HepG2 (cell line): ENCODE measurements around the gene SLC4A2. TPM values are rescaled to one million over a fixed set of nuclear protein-coding genes. Genes with fewer than 3 reads are reported as not detected.

Experiments used
- GZF1 ChIP-seq: sonication (generic); formaldehyde crosslinking; IDR thresholded peaks from 2 replicates; pipeline ENCODE4 v1.5.1; 2020; ENCODE audit warnings: mild to moderate bottlenecking, missing genetic modification reagents
- HCFC1 ChIP-seq: fragments of 150-350 bp; IDR thresholded peaks from 2 replicates; pipeline ENCODE4 v1.6.1; 2014; ENCODE audit warnings: low read depth, low read length
- KAT7 ChIP-seq: IDR thresholded peaks from 2 replicates; pipeline ENCODE4 v1.6.1; 2018; ENCODE audit warnings: borderline replicate concordance, missing compliant biosample characterization
- NFE2 ChIP-seq: sonication (generic); formaldehyde crosslinking; IDR thresholded peaks from 2 replicates; pipeline ENCODE4 v1.4.0; 2020; ENCODE audit warnings: missing genetic modification reagents
- TCF7L2 ChIP-seq: IDR thresholded peaks from 2 replicates; pipeline ENCODE4 v1.6.1; 2011; ENCODE audit warnings: mild to moderate bottlenecking, low read depth, low read length, moderate library complexity
- TOPORS ChIP-seq: sonication (generic); formaldehyde crosslinking; IDR thresholded peaks from 2 replicates; pipeline ENCODE4 v1.8.0; 2023; ENCODE audit warnings: mild to moderate bottlenecking, missing genetic modification reagents
- YEATS2 ChIP-seq: sonication (generic); formaldehyde crosslinking; IDR thresholded peaks from 2 replicates; pipeline ENCODE4 v1.4.0; 2020; ENCODE audit warnings: missing genetic modification reagents, borderline replicate concordance
- YEATS4 ChIP-seq: sonication (generic); formaldehyde crosslinking; IDR thresholded peaks from 2 replicates; pipeline ENCODE4 v1.4.0; 2020; ENCODE audit warnings: missing genetic modification reagents, borderline replicate concordance
- YY1 ChIP-seq: IDR thresholded peaks from 2 replicates; pipeline ENCODE4 v1.6.1; 2011; ENCODE audit warnings: low read length, low read depth, moderate library complexity, mild to moderate bottlenecking; ENCODE audit not compliant: insufficient read depth, insufficient replicate concordance
- ZNF205 ChIP-seq: IDR thresholded peaks from 2 replicates; pipeline ENCODE4 v1.6.1; 2018; ENCODE audit warnings: missing biosample characterization, missing genetic modification reagents
- ZNF607 ChIP-seq: sonication (generic); formaldehyde crosslinking; IDR thresholded peaks from 2 replicates; pipeline ENCODE4 v1.5.1; 2020; ENCODE audit warnings: missing genetic modification reagents, mild to moderate bottlenecking, borderline replicate concordance
- ZNF619 ChIP-seq: sonication (generic); formaldehyde crosslinking; IDR thresholded peaks from 2 replicates; pipeline ENCODE4 v1.4.0; 2020; ENCODE audit warnings: mild to moderate bottlenecking, missing genetic modification reagents
- ZNF790 ChIP-seq: sonication (generic); formaldehyde crosslinking; IDR thresholded peaks from 2 replicates; pipeline ENCODE4 v1.8.0; 2022; ENCODE audit warnings: missing genetic modification reagents, mild to moderate bottlenecking, borderline replicate concordance
- ZSCAN29 ChIP-seq: sonication (generic); formaldehyde crosslinking; conservative IDR thresholded peaks from 2 replicates; pipeline ENCODE4 v1.4.0; 2020; ENCODE audit warnings: mild to moderate bottlenecking, missing genetic modification reagents
- polyA plus RNA-seq, 8 experiments: library from polyadenylated mRNA; depleted of rRNA in 3 of 8; stranded (reverse) in 7 of 8; unstranded in 1 of 8; fragments of >200 nt; fragmentation: Illumina TruSeq in 4 of 8; extraction: Trizol in 4 of 8; gene quantifications; 2 replicates each; pipeline versions ENCODE4 v1.2.1 to v1.2.3, GENCODE V29; 2011 to 2016; ENCODE audit warnings: low read depth in 4 of 8, missing spikeins in 1 of 8, mixed read lengths in 1 of 8; ENCODE audit not compliant: insufficient read depth in 1 of 8
- total RNA-seq, 5 experiments: library from RNA; depleted of rRNA; stranded (reverse); fragments of >200 nt; fragmentation: Illumina TruSeq; extraction: Trizol; gene quantifications; 2 replicates each; pipeline ENCODE4 v1.2.3, GENCODE V29; 2016; ENCODE audit warnings: low read depth in 1 of 5
- TF ChIP-seq, protein P1 (sequence below): sonication (generic); formaldehyde crosslinking; IDR thresholded peaks from 2 replicates; pipeline ENCODE4 v1.4.0; 2020; ENCODE audit warnings: mild to moderate bottlenecking, missing genetic modification reagents, borderline replicate concordance
- TF ChIP-seq, protein P2 (sequence below): sonication (generic); formaldehyde crosslinking; IDR thresholded peaks from 2 replicates; pipeline ENCODE4 v1.8.0; 2022; ENCODE audit warnings: mild to moderate bottlenecking, missing genetic modification reagents, moderate library complexity
- TF ChIP-seq, protein P3 (sequence below): sonication (generic); formaldehyde crosslinking; IDR thresholded peaks from 2 replicates; pipeline ENCODE4 v1.4.0; 2020; ENCODE audit warnings: missing genetic modification reagents
- TF ChIP-seq, protein P4 (sequence below): sonication (generic); formaldehyde crosslinking; IDR thresholded peaks from 2 replicates; pipeline ENCODE4 v1.5.0; 2020; ENCODE audit warnings: mild to moderate bottlenecking, missing genetic modification reagents
- TF ChIP-seq, protein P5 (sequence below): sonication (generic); formaldehyde crosslinking; IDR thresholded peaks from 2 replicates; pipeline ENCODE4 v1.5.0; 2020; ENCODE audit warnings: mild to moderate bottlenecking, missing genetic modification reagents

Gene SLC4A2
- total and polyA plus RNA-seq, 2 of the 13 experiments (the other 11 are each of a cell fraction or from before 2014, with no cell fraction given), result 51.9 to 73.4 TPM

DNA sequence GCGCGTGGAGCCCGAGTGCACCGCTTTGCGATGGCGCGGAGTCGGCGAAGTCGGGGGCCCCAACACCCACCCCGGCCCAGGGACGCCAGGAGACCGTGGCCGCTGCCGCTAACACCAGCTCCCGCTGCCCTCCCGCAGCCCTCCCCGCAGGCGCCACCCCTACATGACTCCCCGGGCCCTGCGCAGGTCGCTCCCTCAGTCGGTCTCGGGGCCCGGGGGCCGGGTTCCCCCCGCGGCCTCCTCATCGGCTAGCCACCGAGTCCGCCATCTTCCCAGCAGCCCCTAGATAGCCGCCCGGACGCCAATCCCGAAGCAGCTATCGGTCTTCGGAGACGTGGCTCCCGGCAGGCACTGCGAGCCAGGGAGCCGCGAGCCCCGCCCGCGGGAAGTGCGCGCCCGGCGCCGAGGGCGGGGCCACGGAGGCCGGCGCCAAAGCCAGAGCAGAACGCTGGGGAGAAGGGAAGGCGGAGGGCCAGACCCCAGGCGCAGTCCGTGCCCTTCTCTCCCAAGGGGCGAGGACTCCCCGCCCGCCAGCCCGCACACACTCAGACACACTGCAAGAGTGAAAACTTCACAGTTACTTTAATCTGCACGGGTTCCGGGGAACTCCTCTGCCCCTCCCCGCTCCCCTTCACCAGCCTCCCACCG is 21.3 kb downstream of the SLC4A2 start, which contains the start of gene FASTK (continued):
- TF ChIP-seq, protein P1, sequence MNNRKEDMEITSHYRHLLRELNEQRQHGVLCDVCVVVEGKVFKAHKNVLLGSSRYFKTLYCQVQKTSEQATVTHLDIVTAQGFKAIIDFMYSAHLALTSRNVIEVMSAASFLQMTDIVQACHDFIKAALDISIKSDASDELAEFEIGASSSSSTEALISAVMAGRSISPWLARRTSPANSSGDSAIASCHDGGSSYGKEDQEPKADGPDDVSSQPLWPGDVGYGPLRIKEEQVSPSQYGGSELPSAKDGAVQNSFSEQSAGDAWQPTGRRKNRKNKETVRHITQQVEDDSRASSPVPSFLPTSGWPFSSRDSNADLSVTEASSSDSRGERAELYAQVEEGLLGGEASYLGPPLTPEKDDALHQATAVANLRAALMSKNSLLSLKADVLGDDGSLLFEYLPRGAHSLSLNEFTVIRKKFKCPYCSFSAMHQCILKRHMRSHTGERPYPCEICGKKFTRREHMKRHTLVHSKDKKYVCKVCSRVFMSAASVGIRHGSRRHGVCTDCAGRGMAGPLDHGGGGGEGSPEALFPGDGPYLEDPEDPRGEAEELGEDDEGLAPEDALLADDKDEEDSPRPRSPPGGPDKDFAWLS (CRISPR knock-in tag), result no peak
- TF ChIP-seq, protein P2, sequence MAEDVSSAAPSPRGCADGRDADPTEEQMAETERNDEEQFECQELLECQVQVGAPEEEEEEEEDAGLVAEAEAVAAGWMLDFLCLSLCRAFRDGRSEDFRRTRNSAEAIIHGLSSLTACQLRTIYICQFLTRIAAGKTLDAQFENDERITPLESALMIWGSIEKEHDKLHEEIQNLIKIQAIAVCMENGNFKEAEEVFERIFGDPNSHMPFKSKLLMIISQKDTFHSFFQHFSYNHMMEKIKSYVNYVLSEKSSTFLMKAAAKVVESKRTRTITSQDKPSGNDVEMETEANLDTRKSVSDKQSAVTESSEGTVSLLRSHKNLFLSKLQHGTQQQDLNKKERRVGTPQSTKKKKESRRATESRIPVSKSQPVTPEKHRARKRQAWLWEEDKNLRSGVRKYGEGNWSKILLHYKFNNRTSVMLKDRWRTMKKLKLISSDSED (CRISPR knock-in tag), result 0 out of 2 replicates have a peak, but pooled peaks have one; percentile 12
- peak; percentile 71 for TF ChIP-seq KAT7
- TF ChIP-seq YY1, result peak; percentile 97
- TF ChIP-seq, protein P3, sequence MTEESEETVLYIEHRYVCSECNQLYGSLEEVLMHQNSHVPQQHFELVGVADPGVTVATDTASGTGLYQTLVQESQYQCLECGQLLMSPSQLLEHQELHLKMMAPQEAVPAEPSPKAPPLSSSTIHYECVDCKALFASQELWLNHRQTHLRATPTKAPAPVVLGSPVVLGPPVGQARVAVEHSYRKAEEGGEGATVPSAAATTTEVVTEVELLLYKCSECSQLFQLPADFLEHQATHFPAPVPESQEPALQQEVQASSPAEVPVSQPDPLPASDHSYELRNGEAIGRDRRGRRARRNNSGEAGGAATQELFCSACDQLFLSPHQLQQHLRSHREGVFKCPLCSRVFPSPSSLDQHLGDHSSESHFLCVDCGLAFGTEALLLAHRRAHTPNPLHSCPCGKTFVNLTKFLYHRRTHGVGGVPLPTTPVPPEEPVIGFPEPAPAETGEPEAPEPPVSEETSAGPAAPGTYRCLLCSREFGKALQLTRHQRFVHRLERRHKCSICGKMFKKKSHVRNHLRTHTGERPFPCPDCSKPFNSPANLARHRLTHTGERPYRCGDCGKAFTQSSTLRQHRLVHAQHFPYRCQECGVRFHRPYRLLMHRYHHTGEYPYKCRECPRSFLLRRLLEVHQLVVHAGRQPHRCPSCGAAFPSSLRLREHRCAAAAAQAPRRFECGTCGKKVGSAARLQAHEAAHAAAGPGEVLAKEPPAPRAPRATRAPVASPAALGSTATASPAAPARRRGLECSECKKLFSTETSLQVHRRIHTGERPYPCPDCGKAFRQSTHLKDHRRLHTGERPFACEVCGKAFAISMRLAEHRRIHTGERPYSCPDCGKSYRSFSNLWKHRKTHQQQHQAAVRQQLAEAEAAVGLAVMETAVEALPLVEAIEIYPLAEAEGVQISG, result peak; percentile 97
- TF ChIP-seq ZNF790 (CRISPR knock-in tag), result peak; percentile 95; the same call in 1 of the 2 replicates
- no peak for TF ChIP-seq TCF7L2
- peak; percentile 29; the same call in 1 of the 2 replicates for TF ChIP-seq ZSCAN29 (CRISPR knock-in tag)
- peak; percentile 82; the same call in 1 of the 2 replicates for TF ChIP-seq ZNF607
- TF ChIP-seq ZNF619 (CRISPR knock-in tag), result peak; percentile 62; the same call in 1 of the 2 replicates
- peak; percentile 47; the same call in 1 of the 2 replicates for TF ChIP-seq HCFC1
- peak; percentile 72; the same call in 1 of the 2 replicates for TF ChIP-seq TOPORS (CRISPR knock-in tag)
- TF ChIP-seq, protein P4, sequence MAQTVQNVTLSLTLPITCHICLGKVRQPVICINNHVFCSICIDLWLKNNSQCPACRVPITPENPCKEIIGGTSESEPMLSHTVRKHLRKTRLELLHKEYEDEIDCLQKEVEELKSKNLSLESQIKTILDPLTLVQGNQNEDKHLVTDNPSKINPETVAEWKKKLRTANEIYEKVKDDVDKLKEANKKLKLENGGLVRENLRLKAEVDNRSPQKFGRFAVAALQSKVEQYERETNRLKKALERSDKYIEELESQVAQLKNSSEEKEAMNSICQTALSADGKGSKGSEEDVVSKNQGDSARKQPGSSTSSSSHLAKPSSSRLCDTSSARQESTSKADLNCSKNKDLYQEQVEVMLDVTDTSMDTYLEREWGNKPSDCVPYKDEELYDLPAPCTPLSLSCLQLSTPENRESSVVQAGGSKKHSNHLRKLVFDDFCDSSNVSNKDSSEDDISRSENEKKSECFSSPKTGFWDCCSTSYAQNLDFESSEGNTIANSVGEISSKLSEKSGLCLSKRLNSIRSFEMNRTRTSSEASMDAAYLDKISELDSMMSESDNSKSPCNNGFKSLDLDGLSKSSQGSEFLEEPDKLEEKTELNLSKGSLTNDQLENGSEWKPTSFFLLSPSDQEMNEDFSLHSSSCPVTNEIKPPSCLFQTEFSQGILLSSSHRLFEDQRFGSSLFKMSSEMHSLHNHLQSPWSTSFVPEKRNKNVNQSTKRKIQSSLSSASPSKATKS (CRISPR knock-in tag), result no peak; the same call in 1 of the 2 replicates
- TF ChIP-seq NFE2 (CRISPR knock-in tag), result no peak
- TF ChIP-seq, protein P5, sequence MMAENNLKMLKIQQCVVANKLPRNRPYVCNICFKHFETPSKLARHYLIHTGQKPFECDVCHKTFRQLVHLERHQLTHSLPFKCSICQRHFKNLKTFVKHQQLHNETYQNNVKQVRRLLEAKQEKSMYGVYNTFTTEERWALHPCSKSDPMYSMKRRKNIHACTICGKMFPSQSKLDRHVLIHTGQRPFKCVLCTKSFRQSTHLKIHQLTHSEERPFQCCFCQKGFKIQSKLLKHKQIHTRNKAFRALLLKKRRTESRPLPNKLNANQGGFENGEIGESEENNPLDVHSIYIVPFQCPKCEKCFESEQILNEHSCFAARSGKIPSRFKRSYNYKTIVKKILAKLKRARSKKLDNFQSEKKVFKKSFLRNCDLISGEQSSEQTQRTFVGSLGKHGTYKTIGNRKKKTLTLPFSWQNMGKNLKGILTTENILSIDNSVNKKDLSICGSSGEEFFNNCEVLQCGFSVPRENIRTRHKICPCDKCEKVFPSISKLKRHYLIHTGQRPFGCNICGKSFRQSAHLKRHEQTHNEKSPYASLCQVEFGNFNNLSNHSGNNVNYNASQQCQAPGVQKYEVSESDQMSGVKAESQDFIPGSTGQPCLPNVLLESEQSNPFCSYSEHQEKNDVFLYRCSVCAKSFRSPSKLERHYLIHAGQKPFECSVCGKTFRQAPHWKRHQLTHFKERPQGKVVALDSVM (CRISPR knock-in tag), result peak; percentile 35; the same call in 1 of the 2 replicates
- TF ChIP-seq YEATS2 (CRISPR knock-in tag), result peak; percentile 36; the same call in 1 of the 2 replicates
- TF ChIP-seq YEATS4 (CRISPR knock-in tag), result no peak; the same call in none of the 2 replicates
- no peak for TF ChIP-seq ZNF205 (CRISPR knock-in tag)
- peak; percentile 66; the same call in 1 of the 2 replicates for TF ChIP-seq GZF1
